ENCODE measurements around the gene TTC12. TPM values are rescaled to one million over a fixed set of nuclear protein-coding genes. Genes with fewer than 3 reads are reported as not detected.

The TTC12 gene
- total and polyA plus RNA-seq, 2 of the 8 experiments (the other 6 are each of a cell fraction or from before 2014, with no cell fraction given): 4.7 to 9.0 TPM

DNA sequence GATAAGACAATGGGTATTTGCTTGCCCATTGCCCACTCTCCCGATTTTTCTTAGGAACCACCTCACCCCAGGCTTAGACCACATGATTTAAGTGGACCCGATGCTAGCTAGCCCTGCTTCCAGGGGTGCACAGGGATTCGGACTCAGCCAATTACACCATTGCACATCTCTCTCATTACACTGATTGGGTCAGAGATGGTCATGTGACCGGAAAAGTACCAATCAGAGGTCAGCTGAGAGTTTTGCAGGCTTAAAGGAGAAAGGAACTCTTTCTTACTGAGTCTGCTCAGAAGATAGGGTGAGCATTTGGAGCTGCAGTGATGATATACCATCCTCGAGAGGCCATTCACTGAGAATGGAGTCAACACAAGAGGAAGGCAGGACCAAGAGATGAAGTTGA lies 61.0 kb downstream of the TTC12 start:
- Histone ChIP-seq H2BK15ac (ENCODE audit: low read length) (no peak overlapping the region), H3K23me2 (ENCODE audit: low read depth, low read length) (no peaks in the 10 kb centered on the region; the same call in 1 of the 2 replicates), H3K14ac (ENCODE audit: insufficient read length) (no peak overlapping the region), H2BK5ac (ENCODE audit: low read depth, low read length) (no peak overlapping the region), H4K5ac (ENCODE audit: insufficient read length, low read depth, low read length) (no peak overlapping the region), H2AK5ac (ENCODE audit: low read depth, low read length) (no peak overlapping the region), H3K56ac (replicated peaks; ENCODE audit: insufficient read length, low read depth, low read length) (no peak overlapping the region), H3K4me3 (ENCODE audit: extremely low read depth in 1 of 4, insufficient read depth in 2 of 4, low read depth in 3 of 4, low read length in 4 of 4) (no peak overlapping the region), H2AFZ (ENCODE audit: low read length) (no peak overlapping the region), H3K4me1 (replicated peaks in 1 of 4; ENCODE audit: control insufficient read depth in 3 of 4, insufficient read depth in 4 of 4, low read length in 3 of 4) (peaks cover 0 to 2% (median 0%) of the 10 kb centered on the region in 4 experiments; a peak in 1 of 7 replicates), H3K4me2 (ENCODE audit: insufficient read depth in 1 of 2, low read depth in 2 of 2, low read length in 2 of 2) (no peak overlapping the region), H3K23ac (ENCODE audit: insufficient read length) (no peak overlapping the region), H3K79me2 (ENCODE audit: control insufficient read depth in 1 of 2, insufficient read depth in 2 of 2, low read length in 2 of 2) (no peaks in the 10 kb centered on the region), H3K36me3 (ENCODE audit: control insufficient read depth in 2 of 4, insufficient read depth in 4 of 4, low read length in 3 of 4) (no peaks in the 10 kb centered on the region), H3K4ac (replicated peaks; ENCODE audit: insufficient read length, low read depth, low read length) (no peak overlapping the region), H4K8ac (ENCODE audit: extremely low read depth, insufficient read depth, low read length) (no peak overlapping the region), H3K18ac (ENCODE audit: extremely low read depth, low read length) (no peak overlapping the region), H2BK12ac (ENCODE audit: low read depth, low read length) (no peak overlapping the region), H3K79me1 (ENCODE audit: low read depth, low read length) (no peaks in the 10 kb centered on the region), H3K9ac (replicated peaks in 1 of 4; ENCODE audit: extremely low read depth in 1 of 4, low read depth in 3 of 4, low read length in 3 of 4) (no peak overlapping the region), H3K9me3 (ENCODE audit: insufficient read depth in 2 of 2, low read depth in 1 of 2, low read length in 1 of 2) (no peaks in the 10 kb centered on the region), H2BK20ac (ENCODE audit: low read length) (no peak overlapping the region), H4K91ac (replicated peaks; ENCODE audit: insufficient read length, low read length) (no peak overlapping the region), H2BK120ac (replicated peaks; ENCODE audit: low read depth, low read length) (no peak overlapping the region), H3K27ac (ENCODE audit: low read depth, low read length) (no peak overlapping the region), H3K27me3 (replicated peaks in 1 of 4; ENCODE audit: control insufficient read depth in 3 of 4, extremely low read depth in 1 of 4, insufficient read depth in 3 of 4, low read length in 3 of 4) (no peaks in the 10 kb centered on the region), H4K20me1 (replicated peaks in 1 of 2; ENCODE audit: control insufficient read depth in 1 of 2, insufficient read depth in 2 of 2, low read length in 2 of 2) (no peaks in the 10 kb centered on the region)
- 85% methylated on average over 5 of the region's 5 CpGs; no CpG with 5 or more reads in 1 of the 2 experiments for WGBS, 2 experiments (ENCODE audit: extremely low coverage in 1 of 2, insufficient coverage in 1 of 2, insufficient read length in 1 of 2, insufficient replicate concordance in 2 of 2, low coverage in 1 of 2, low lambda C conversion rate in 2 of 2, missing lambda C conversion rate in 1 of 2)
- FAIRE-seq: no peak
- ChIA-PET POLR2A (ENCODE audit: partially characterized antibody) (no interaction called here), CTCF (ENCODE audit: partially characterized antibody) (interaction anchor here (1.1 to 1.7 kb wide), 2 partner anchors 14 to 25 kb away, joined by 3 to 4 read pairs; no protein-coding TSS in a partner anchor)
- TF ChIP-seq, protein P1, sequence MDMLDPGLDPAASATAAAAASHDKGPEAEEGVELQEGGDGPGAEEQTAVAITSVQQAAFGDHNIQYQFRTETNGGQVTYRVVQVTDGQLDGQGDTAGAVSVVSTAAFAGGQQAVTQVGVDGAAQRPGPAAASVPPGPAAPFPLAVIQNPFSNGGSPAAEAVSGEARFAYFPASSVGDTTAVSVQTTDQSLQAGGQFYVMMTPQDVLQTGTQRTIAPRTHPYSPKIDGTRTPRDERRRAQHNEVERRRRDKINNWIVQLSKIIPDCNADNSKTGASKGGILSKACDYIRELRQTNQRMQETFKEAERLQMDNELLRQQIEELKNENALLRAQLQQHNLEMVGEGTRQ (IDR thresholded peaks at IDR 0.05; ENCODE audit: low read length): 0 out of 2 replicates have a peak, but pooled peaks have one; percentile 23
- TF ChIP-seq NRF1 (IDR thresholded peaks at IDR 0.05; ENCODE audit: low read depth, low read length) (no peak), CTBP2 (IDR thresholded peaks at IDR 0.05; ENCODE audit: borderline replicate concordance, insufficient read depth, insufficient read length, low read length) (no peak)
- no peak for DNase-seq (ENCODE audit: low read depth in 1 of 2, low spot score in 2 of 2)
